PFSK-1 (cell line): ENCODE measurements around the gene WAC.

Experiments
- FOXP2 ChIP-seq: optimal IDR thresholded peaks from 2 replicates; pipeline ENCODE3; 2011; ENCODE audit warnings: borderline replicate concordance, control low read depth, inconsistent platforms; ENCODE audit not compliant: insufficient read depth; ENCODE audit errors: extremely low read length, extremely low read depth
- POLR2AphosphoS5 ChIP-seq: IDR thresholded peaks from 2 replicates; pipeline ENCODE4 v1.6.1; 2012; ENCODE audit warnings: low read depth, mild to moderate bottlenecking, control low read depth, low read length, moderate library complexity
- SIN3A ChIP-seq: IDR thresholded peaks from 2 replicates; pipeline ENCODE4 v1.6.1; 2012; ENCODE audit warnings: mild to moderate bottlenecking, low read length, moderate library complexity, borderline replicate concordance; ENCODE audit not compliant: insufficient read depth
- TAF1 ChIP-seq: IDR thresholded peaks from 2 replicates; pipeline ENCODE4 v1.6.1; 2012; ENCODE audit warnings: low read length, control low read depth, borderline replicate concordance; ENCODE audit not compliant: insufficient read depth
- TF ChIP-seq, protein P1 (sequence below), 2 experiments: IDR thresholded peaks; 2 replicates each; pipeline versions ENCODE4 v1.6.1 to v1.8.0; 2011 to 2012; ENCODE audit warnings: low read depth in 2 of 2, low read length in 2 of 2, control low read depth in 1 of 2, inconsistent platforms in 1 of 2, mild to moderate bottlenecking in 1 of 2, moderate library complexity in 1 of 2; ENCODE audit not compliant: insufficient read depth in 1 of 2

DNA sequence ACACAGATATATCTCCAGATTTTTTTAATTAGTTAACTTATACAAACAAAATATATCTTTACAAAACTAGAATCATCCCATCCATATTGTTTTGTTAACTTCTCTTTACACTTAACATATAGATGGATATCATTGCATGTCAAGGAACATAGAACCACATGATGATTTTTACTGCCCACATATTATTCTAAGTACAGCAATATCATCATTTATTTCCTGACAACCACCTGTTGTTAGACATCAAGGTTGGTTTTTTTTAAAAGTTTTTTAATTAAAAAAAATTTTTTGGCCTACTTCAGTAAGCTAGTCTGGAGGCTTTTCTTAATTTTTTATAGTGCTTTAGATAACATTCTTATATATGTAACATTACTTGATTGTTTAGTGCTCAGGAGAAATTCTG lies 105.5 kb downstream of the WAC start:
- TF ChIP-seq FOXP2 (no peak), POLR2AphosphoS5 (no peak), TAF1 (no peak), SIN3A (no peak)
- TF ChIP-seq, protein P1, sequence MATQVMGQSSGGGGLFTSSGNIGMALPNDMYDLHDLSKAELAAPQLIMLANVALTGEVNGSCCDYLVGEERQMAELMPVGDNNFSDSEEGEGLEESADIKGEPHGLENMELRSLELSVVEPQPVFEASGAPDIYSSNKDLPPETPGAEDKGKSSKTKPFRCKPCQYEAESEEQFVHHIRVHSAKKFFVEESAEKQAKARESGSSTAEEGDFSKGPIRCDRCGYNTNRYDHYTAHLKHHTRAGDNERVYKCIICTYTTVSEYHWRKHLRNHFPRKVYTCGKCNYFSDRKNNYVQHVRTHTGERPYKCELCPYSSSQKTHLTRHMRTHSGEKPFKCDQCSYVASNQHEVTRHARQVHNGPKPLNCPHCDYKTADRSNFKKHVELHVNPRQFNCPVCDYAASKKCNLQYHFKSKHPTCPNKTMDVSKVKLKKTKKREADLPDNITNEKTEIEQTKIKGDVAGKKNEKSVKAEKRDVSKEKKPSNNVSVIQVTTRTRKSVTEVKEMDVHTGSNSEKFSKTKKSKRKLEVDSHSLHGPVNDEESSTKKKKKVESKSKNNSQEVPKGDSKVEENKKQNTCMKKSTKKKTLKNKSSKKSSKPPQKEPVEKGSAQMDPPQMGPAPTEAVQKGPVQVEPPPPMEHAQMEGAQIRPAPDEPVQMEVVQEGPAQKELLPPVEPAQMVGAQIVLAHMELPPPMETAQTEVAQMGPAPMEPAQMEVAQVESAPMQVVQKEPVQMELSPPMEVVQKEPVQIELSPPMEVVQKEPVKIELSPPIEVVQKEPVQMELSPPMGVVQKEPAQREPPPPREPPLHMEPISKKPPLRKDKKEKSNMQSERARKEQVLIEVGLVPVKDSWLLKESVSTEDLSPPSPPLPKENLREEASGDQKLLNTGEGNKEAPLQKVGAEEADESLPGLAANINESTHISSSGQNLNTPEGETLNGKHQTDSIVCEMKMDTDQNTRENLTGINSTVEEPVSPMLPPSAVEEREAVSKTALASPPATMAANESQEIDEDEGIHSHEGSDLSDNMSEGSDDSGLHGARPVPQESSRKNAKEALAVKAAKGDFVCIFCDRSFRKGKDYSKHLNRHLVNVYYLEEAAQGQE (IDR thresholded peaks at IDR 0.05; ENCODE audit: insufficient read depth in 1 of 2, low read depth in 2 of 2, low read length in 2 of 2), result no peak
